HL-60/S4 treated with retinoic acid at 250 ng/mL for 4 days and 3 days (cell line): ENCODE measurements around the gene DLEC1.
"Not testable (repeated sequence)": the region's sequence is repeated elsewhere in the genome, so short reads cannot be mapped to it uniquely, and the experiment has no call there.

Experiments
- in situ Hi-C: fragments of 300-500 bp; cut with MboI; formaldehyde crosslinking; loops from 2 replicates; pipeline ENCODE4 v1.7.0; 2022; ENCODE audit warnings: low sequenced_read_pairs

The DLEC1 gene

DNA sequence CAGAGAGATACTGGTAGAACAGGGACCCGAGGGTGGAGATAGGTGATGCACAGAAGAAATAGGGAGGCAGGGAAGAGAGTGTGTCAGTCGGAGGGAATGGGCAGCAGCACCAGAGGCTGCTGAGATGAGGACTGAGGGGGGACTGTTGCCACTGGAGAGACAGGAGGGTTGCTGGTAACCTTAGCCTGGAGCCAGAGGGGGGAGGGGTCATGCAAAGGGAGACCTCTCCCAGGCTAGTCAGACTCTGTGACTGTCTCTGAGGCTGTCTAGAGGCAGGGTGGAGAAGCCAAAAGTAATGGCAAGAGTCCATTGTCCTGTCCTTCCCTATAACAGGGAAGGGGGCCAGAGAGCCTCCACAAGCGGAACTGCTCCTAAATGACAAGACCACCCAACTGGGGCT is 2.1 kb upstream of the DLEC1 start:
- in situ Hi-C loops: no loop called here

DNA sequence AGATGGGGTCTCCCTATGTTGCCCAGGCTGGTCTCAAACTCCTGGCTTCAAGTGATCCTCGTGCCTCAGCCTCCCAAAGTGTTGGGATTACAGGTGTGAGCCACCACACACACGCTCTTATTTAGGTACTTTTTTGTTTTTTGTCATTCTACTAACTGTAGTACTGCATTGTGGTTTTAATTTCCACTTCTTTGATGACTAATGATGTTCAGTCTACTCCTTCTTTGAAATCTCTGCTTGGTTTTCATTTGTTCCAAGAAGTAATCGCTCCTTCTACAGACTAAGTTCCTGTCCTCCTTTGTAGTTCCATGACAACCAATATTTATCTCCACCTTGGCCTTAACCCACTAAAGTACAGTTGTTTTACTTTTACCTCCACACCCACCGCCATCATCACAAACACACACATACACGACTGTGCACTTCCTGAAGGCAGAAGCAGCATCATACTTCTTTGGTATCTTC is 529 bp upstream of the DLEC1 start:
- in situ Hi-C loops: no loop called here

DNA sequence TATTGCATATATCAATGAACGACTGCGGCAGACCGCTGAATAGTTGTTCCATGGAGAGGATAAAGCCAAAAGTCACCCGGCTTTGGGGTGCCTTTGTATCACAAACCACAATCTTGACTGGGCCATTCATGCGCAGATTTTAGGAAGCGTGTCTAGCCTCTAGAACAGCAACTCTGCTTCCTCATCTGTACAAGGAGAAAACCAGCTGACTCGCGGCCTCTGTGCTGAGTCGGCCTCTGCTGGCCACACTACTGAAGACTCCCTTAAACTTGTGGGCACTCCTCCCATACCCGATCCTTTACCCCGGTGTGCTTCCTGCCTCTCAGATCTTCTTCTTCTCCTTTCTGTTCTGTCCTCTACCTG is 872 bp downstream of the DLEC1 start:
- in situ Hi-C loops: no loop called here

DNA sequence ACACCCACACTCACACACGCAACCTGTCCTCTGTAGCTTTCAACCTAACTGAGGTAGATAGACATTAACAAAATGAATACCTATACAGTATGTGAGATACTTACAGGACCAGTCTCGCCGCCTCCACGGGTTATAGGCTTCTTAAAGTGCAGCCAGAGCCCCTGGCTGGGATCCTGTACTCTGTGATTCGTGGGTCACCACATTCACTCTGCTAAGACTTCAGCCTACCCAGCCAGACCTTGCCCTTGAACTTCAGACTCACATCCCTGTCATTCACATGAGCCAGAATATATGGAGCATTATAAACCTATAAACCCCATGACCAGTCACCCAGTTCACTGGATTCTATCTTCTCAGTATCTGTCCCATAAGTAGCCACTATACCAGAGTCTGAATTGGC is 1.4 kb downstream of the DLEC1 start:
- in situ Hi-C loops: no loop called here

DNA sequence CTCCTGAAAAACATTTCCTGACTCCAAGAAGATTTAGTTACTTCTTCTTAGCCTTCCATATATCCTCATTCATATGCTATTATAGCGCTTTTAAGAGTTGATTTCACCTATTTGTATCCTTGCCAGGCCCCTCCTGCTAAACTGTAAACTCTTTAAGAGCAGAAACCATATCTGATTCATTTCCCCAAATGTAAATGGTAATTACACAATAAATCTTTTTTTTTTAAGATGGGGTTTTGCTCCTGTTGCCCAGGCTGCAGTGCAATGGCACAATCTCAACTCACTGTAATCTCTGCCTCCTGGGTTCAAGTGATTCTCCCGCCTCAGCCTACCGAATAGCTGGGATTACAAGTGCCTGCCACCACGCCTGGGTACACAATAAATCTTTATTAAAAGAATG is 4.5 kb downstream of the DLEC1 start:
- in situ Hi-C loops: no loop called here

DNA sequence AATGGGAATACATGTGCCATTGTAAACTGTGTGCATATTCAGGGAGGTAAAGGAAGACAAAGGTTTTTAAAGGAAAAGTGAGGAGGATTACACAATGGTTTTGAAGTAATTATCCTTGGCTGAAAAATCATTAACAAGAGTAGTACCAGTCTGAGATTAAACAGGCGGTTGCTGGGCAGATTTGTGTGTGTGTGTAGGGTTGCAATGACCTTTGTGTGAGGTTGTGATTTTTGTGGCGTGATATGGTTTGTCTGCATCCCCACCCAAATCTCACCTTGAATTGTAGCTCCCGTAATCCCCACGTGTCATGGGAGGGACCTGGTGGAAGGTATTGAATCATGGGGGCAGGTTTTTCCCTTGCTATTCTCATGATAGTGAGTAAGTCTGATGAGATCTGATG is 7.0 kb downstream of the DLEC1 start:
- in situ Hi-C loops: no loop called here

DNA sequence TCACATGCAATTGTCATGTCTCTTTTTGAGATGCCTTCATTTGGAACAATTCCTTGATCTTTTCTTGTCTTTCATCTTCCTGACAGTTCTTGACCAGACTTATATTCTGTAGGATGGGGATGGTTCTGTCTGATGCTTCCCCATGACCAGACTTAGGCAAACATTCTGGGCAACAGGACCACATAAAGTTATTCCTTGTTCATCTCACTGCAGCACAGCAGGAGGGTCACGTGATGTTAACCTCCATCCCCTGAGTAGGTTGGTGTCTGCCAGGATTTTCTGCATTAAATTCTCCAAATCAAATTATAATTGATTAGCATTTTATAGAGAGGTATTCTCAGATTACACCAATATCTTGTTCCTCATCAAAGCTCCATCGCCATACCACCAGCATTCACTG is 7.8 kb downstream of the DLEC1 start:
- in situ Hi-C loops: no loop called here

DNA sequence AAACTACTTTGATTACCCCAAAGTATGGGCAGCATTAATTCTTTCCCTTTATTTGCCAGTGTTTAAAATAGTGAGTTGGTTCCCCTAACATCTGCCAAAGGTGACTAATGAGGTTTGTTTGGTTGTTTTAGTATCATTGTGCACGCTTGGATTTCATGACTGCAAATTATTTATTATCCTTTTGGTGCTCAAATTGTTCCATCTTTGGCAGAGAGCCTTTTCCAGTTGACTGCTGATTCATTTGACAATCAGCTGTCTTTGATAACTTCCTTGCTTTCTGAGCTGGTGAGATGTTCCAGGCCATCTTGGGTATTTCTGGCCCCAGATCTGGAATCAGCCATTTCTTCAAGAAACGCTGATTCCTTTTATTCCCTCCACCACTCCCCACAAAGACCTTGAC is 8.9 kb downstream of the DLEC1 start:
- in situ Hi-C loops: no loop called here

DNA sequence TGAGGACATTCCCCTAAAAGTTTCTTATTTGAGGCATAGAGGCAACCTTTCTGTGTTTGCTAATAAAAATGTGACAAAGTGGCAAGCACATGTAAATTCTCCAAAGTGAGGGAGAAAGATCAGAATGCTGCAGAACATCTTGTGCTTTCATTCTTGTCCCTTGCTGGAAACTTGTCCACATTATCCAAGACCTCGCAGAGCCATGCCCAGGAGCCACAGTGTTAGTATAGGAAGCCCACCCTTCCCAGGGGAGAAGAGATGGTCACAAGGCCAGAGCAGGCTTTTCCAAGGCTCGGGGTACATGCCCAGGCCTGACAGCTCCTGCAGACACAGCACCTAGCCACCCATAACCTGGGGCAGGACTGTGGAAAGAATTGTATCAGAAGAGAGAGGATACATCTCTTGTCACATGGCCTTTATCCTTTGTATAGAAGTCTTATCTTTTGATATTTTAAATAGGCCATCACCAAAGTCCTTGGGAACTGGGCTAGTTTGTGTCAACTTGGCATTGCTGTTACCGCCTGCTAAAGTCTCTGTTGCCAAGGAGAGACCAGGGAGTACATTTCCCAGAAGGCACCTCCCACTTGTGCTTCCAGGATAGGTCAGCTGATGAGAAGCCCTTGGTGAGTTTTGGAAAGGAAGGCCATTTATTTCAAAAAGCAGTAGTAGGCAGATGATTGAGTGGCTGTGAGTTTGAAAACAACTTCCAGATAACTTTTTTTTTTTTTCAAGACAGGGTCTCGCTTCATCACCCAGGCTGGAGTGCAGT is 10.5 kb downstream of the DLEC1 start:
- in situ Hi-C loops: no loop called here

DNA sequence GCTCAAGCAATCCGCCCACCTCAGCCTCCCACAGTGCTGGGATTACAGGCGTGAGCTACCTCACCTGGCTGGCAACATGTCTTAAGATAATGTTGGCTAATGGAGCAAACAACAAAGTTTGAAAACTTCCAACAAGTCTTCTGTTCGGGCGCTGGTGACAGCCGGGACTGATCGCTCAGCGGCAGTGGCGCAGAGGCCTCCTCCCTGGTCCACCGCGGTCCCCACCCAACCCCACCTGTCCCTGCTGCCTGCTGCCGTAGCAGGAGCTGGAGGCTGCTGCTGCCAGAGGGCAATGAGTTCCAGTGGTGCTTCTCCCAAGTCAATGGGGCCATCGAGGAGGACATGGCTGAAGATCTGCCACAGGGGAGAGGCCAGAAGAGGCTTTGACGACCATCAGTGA is 12.1 kb downstream of the DLEC1 start:
- in situ Hi-C loops: no loop called here

DNA sequence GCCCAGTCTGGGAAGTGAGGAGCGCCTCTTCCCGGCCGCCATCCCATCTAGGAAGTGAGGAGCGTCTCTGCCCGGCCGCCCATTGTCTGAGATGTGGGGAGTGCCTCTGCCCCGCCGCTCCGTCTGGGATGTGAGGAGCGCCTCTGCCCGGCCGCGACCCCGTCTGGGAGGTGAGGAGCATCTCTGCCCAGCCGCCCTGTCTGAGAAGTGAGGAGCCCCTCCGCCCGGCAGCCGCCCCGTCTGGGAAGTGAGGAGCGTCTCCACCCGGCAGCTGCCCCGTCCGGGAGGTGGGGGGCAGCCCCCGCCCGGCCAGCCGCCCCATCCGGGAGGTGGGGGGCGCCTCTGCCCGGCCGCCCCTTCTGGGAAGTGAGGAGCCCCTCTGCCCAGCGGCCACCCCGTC is 14.3 kb downstream of the DLEC1 start:
- in situ Hi-C loops: not testable (repeated sequence)

DNA sequence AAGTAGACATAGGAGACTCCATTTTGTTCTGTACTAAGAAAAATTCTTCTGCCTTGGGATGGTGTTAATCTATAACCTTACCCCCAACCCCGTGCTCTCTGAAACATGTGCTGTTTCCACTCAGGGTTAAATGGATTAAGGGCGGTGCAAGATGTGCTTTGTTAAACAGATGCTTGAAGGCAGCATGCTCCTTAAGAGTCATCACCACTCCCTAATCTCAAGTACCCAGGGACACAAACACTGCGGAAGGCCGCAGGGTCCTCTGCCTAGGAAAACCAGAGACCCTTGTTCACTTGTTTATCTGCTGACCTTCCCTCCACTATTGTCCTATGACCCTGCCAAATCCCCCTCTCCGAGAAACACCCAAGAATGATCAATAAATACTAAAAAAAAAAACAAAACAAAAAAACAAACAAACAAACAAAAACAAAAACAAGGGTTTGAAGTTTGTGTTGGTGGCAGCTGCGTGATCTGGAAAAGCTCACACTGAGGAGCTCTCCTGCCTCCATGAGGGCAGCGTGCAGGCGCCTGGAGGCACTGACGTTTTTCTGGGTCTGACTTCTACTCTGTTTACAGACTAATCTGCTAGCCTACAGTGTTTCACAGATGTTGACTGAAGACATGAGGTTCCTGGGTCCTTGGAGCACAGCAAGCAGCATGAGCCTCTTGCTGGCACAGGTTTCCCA is 14.9 kb downstream of the DLEC1 start:
- in situ Hi-C loops: not testable (repeated sequence)

DNA sequence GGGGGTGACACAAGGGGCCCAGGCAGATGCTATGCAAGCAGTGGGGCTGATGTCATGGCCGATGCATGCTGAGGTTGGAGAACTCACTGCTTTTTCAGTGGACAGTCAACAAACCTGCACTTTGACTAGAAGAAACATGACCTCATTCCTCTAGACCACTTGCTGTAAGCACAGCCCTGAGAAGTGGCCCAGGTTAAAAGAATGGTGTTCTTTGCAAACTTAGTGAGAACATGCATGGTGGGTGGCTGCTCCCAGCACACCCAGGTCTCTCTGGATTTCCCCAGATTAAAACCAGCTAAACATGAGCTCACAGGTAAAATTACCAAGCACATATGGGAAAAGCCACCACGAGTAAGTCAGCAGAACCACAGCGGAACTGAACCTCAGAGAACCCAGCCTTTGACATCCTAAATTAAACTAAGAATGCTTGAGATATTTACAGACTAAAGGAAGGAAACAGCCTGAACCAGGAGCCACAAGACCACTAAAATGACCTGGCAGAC is 15.5 kb downstream of the DLEC1 start:
- in situ Hi-C loops: no loop called here

DNA sequence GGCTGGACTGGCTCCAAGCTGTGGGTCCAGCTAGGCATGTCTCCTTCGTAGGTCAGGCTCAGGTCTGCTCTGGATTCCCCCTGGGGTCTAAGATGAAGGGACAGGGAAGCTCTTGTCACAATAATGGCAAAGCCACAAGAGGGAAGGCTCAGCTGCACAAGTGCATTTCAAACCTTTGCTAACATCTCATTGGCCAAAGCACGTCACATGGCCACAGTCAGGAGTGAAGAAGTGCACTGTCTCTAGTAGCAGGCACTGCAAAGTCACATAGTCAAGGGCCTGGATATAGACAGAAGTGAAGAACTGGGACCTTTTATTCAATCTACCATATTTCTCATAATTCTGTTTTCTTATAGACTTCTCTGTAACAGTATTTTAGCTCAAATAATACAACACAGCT is 20.1 kb downstream of the DLEC1 start:
- in situ Hi-C loops: no loop called here

DNA sequence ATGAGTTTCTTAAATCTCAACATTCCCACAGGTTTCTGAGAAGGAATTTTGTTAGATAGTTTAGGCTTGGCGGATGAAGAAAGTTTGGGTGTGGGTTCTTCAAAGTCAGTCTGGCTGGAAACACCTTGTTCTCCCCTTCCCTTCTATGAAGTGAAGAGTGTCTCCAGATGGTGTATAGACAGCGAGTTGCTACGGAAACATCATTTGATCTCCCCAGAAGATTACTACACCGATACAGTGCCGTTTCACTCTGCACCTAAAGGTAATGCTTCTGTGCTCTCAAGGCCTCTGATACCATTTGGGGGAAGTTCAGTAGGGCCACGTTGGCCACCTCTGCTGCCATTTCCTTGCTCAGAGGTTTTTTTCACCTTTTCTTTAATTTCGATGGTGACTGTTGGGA is 20.6 kb downstream of the DLEC1 start:
- in situ Hi-C loops: no loop called here

DNA sequence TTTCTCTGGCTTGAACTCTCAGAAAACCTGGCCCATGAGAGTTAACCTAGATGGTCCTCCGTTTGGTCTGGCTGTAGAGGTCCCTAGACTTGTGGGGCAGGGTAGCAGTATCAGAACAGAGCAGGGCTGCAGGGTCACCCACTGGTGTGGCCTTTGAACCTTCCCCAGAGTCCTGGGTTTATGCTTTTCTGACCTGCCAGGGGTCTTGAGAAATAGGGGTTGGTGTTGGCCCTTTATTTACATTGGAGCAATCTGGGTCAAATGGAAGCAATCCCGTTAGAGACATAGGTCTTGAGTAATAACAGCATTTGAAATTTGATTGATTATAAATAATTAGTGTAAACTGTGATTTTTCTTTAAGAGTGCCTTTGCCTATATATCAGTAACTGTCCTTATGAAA is 23.8 kb downstream of the DLEC1 start:
- in situ Hi-C loops: no loop called here

DNA sequence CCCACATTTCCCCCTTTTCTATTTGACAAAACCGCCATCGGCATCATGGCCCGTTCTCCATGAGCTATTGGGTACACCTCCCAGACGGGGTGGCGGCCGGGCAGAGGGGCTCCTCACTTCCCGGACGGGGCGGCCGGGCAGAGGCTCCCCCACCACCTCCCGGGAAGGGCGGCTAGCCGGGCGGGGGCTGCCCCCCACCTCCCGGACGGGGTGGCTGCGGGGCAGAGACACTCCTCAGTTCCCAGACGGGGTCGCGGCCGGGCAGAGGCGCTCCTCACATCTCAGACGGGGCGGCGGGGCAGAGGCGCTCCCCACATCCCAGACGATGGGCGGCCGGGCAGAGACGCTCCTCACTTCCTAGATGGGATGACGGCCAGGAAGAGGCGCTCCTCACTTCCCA is 25.4 kb downstream of the DLEC1 start:
- in situ Hi-C loops: not testable (repeated sequence)

DNA sequence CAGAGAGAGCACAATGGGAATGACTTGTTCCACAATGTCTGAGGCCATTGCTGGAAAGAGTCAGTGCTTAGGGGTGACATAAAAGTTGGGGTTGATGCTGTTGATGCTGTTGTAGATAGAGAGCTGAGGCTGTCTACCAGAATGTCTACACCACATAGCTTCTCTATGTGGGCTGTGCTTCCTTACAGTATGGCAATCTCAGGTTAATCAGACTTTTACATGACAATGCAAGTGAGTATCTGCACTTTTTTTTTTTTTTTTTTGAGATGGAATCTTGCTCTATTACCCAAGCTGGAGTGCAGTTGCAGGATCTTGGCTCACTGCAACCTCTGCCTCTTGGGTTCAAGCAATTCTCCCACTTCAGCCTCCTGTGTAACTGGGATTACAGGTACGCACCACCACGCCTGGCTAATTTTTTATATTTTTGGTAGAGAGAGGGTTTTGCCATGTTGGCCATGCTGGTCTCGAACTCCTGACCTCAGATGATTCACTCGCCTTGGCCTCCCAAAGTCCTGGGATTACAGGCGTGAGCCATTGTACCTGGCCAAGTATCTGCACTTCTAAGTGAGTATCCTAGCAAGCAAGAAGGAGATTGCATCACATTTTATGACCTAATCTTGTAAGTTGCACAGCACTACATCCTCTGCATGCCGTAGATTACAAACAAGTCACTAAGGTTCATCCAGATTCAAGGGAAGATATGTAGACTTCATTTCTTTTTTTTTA is 28.7 kb downstream of the DLEC1 start:
- in situ Hi-C loops: no loop called here

DNA sequence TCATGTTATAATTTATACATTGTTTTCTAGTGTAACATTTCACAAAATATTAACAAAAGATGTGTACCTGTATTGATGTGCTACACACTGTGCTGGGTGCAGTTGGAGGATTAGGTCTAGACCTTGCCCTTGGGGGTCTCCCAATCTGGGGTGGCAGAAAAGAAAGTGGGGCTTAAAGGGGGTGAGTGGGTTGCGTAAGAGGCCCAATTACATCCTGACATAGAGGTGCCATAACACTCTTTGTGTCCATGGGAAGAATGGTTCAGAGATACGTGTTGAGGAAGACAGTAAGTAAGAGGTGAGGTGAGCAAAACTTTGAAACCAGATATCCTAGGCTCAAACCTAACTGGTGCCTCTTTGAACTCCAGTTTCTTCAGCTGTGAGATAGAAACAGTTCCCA is 31.0 kb downstream of the DLEC1 start:
- in situ Hi-C loops: no loop called here

DNA sequence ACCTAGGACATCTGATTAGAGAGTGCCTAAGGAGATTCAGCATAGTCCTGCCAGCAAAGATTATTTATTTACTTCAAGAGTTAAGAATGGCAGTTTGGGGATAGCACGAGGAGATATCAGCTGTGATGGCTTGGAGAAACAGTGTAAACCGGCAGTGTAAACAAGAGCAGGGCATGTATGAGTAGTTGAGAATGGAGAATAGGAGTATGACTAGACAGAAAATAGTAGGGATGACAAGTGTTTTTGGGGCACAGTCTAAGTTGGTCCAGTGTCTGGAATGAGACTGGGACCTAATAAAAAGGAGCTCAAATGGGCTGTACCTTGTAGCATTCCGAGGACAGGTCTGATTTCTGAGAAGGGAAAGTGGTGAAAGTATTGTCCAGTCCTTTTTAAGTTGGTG is 38.1 kb downstream of the DLEC1 start:
- in situ Hi-C loops: not testable (repeated sequence)

DNA sequence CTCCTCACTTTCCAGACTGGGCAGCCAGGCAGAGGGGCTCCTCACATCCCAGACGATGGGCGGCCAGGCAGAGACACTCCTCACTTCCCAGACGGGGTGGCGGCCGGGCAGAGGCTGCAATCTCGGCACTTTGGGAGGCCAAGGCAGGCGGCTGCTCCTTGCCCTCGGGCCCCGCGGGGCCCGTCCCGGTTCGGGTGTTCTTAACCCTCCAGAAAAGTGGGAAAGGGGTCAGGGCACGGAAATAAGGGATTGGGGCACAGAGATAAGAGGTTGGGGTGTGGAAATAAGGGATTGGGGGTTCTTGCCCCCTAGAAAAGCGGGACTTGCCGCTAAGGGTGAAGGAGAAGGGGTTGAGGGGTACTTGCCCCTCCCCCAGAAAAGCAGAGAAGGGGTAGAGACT is 43.3 kb downstream of the DLEC1 start:
- in situ Hi-C loops: not testable (repeated sequence)

DNA sequence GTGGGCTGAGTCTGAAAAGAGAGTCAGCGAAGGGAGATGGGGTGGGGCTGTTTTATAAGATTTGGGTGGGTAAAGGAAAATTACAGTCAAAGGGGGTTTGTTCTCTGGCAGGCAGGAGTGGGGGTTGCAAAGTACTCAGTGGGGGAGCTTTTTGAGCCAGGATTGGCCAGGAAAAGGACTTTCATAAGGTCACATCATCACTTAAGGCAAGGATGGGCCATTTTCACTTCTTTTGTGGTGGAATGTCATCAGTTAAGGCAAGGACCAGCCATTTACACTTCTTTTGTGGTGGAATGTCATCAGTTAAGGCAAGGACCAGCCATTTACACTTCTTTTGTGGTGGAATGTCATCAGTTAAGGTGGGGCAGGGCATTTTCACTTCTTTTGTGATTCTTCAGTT is 44.2 kb downstream of the DLEC1 start:
- in situ Hi-C loops: not testable (repeated sequence)
